NCI-H446 treated with DMSO at 0.1 percent for 48 hours (cell line): ENCODE data around the gene AUTS2.

ENCODE experiments used
- DNase-seq: peaks from one replicate; lab custom pipeline; 2025; lab: John Stamatoyannopoulos, UW

The AUTS2 gene

GRCh38 chr7:69789563-69789962 is 191.3 kb downstream of the AUTS2 start:
- no peak for DNase-seq

- DNase-seq: no peak
Observed at GRCh38 chr7:69790977-69791724, 192.9 kb downstream of the AUTS2 start.

- no peak for DNase-seq
Observed at GRCh38 chr7:69791739-69792138, 193.5 kb downstream of the AUTS2 start.

- DNase-seq: no peak
Observed at GRCh38 chr7:69795932-69796331, 197.7 kb downstream of the AUTS2 start.

GRCh38 chr7:69796416-69796815 is 198.1 kb downstream of the AUTS2 start:
- DNase-seq: no peak

- no peak for DNase-seq
Observed at GRCh38 chr7:69799048-69799697, 200.9 kb downstream of the AUTS2 start.

- no peak for DNase-seq
Observed at GRCh38 chr7:69799990-69800389, 201.7 kb downstream of the AUTS2 start.

- DNase-seq: no peak
Observed at GRCh38 chr7:69800495-69800894, 202.2 kb downstream of the AUTS2 start.

GRCh38 chr7:69801729-69802682 is 203.7 kb downstream of the AUTS2 start:
- no peak for DNase-seq

- DNase-seq: no peak
Observed at GRCh38 chr7:69803699-69804516, 205.6 kb downstream of the AUTS2 start.

- no peak for DNase-seq
Observed at GRCh38 chr7:69804962-69805361, 206.7 kb downstream of the AUTS2 start.

GRCh38 chr7:69808391-69808790 is 210.1 kb downstream of the AUTS2 start:
- no peak for DNase-seq

- no peak for DNase-seq
Observed at GRCh38 chr7:69811476-69812308, 213.4 kb downstream of the AUTS2 start.

GRCh38 chr7:69812756-69813155 is 214.5 kb downstream of the AUTS2 start:
- DNase-seq: no peak

- no peak for DNase-seq
Observed at GRCh38 chr7:69813637-69814240, 215.5 kb downstream of the AUTS2 start.

- DNase-seq: no peak
Observed at GRCh38 chr7:69814421-69814962, 216.2 kb downstream of the AUTS2 start.

GRCh38 chr7:69816501-69816900 is 218.2 kb downstream of the AUTS2 start:
- no peak for DNase-seq

- DNase-seq: no peak
Observed at GRCh38 chr7:69817121-69817520, 218.8 kb downstream of the AUTS2 start.

- DNase-seq: no peak
Observed at GRCh38 chr7:69817841-69818635, 219.8 kb downstream of the AUTS2 start.
